H9 (cell line): Measurements from ENCODE around the gene TEX53. TPM values are rescaled to one million over a fixed set of nuclear protein-coding genes. Genes with fewer than 3 reads are reported as not detected.
A peak's percentile ranks its signal among the peaks of the same experiment; 100 is the strongest.

Experiments
- DNase-seq: peaks from one replicate; pipeline ENCODE4 v3.0.0-alpha.2; 2017
- H2AFZ ChIP-seq: one replicate; pipeline ENCODE4 v1.6.1; 2013; ENCODE audit warnings: mild to moderate bottlenecking, low read length, control low read depth, moderate library complexity
- H2AK5ac ChIP-seq: 2 replicates; pipeline ENCODE4 v1.6.1; 2013; ENCODE audit warnings: low read length, control low read depth, mixed read lengths; ENCODE audit not compliant: insufficient read length
- H2BK120ac ChIP-seq: one replicate; pipeline ENCODE4 v1.6.1; 2013; ENCODE audit warnings: low read depth, mild to moderate bottlenecking, low read length, control low read depth, inconsistent platforms; ENCODE audit not compliant: poor library complexity, severe bottlenecking
- H2BK12ac ChIP-seq: 2 replicates; pipeline ENCODE4 v1.6.1; 2013; ENCODE audit warnings: low read length, control low read depth, mixed read lengths, low read depth; ENCODE audit not compliant: insufficient read length
- H2BK15ac ChIP-seq: 2 replicates; pipeline ENCODE4 v1.6.1; 2013; ENCODE audit warnings: low read depth, low read length, control low read depth
- H2BK20ac ChIP-seq: one replicate; pipeline ENCODE4 v1.6.1; 2013; ENCODE audit warnings: low read depth, mild to moderate bottlenecking, low read length, control low read depth, inconsistent platforms; ENCODE audit not compliant: poor library complexity, severe bottlenecking
- H2BK5ac ChIP-seq: 2 replicates; pipeline ENCODE4 v1.6.1; 2013; ENCODE audit warnings: low read length, control low read depth, mixed read lengths; ENCODE audit not compliant: insufficient read length
- H3K14ac ChIP-seq: 2 replicates; pipeline ENCODE4 v1.6.1; 2013; ENCODE audit warnings: low read length, control low read depth; ENCODE audit not compliant: insufficient read depth
- H3K18ac ChIP-seq: 2 replicates; pipeline ENCODE4 v1.6.1; 2013; ENCODE audit warnings: low read depth, mild to moderate bottlenecking, mixed read lengths, low read length, control low read depth; ENCODE audit not compliant: insufficient read length
- H3K23ac ChIP-seq: 2 replicates; pipeline ENCODE4 v1.6.1; 2013; ENCODE audit warnings: low read length, control low read depth, mixed read lengths, low read depth; ENCODE audit not compliant: insufficient read length
- H3K23me2 ChIP-seq: 2 replicates; pipeline ENCODE4 v1.6.1; 2013; ENCODE audit warnings: low read depth, mild to moderate bottlenecking, mixed read lengths, low read length, control low read depth; ENCODE audit not compliant: insufficient read length, poor library complexity, severe bottlenecking
- H3K27ac ChIP-seq: 2 replicates; pipeline ENCODE4 v1.5.1; 2013; ENCODE audit warnings: low read length, control low read depth, mixed read lengths, low read depth; ENCODE audit not compliant: insufficient read length
- H3K27me3 ChIP-seq: 2 replicates; pipeline ENCODE4 v1.6.1; 2013; ENCODE audit warnings: low read length, control low read depth, inconsistent platforms; ENCODE audit not compliant: insufficient read depth
- H3K4ac ChIP-seq: 2 replicates; pipeline ENCODE4 v1.6.1; 2013; ENCODE audit warnings: low read depth, mild to moderate bottlenecking, control low read depth, inconsistent platforms, low read length, moderate library complexity
- H3K4me1 ChIP-seq: 2 replicates; pipeline ENCODE4 v1.6.1; 2013; ENCODE audit warnings: low read length, control low read depth, inconsistent platforms; ENCODE audit not compliant: insufficient read depth
- H3K4me2 ChIP-seq: 2 replicates; pipeline ENCODE4 v1.6.1; 2013; ENCODE audit warnings: low read length, control low read depth, mixed read lengths; ENCODE audit not compliant: insufficient read length, insufficient read depth
- H3K56ac ChIP-seq: 2 replicates; pipeline ENCODE4 v1.6.1; 2013; ENCODE audit warnings: low read depth, mild to moderate bottlenecking, mixed read lengths, low read length, control low read depth; ENCODE audit not compliant: insufficient read length
- H3K79me1 ChIP-seq: 2 replicates; pipeline ENCODE4 v1.6.1; 2013; ENCODE audit warnings: low read depth, mild to moderate bottlenecking, moderate library complexity, low read length, control low read depth, inconsistent platforms; ENCODE audit not compliant: insufficient read depth, poor library complexity, severe bottlenecking
- H3K79me2 ChIP-seq: 2 replicates; pipeline ENCODE4 v1.6.1; 2013; ENCODE audit warnings: low read length, control low read depth, inconsistent platforms; ENCODE audit not compliant: insufficient read depth
- H3K9ac ChIP-seq: 2 replicates; pipeline ENCODE4 v1.6.1; 2013; ENCODE audit warnings: low read length, control low read depth, mixed read lengths; ENCODE audit not compliant: insufficient read length; ENCODE audit errors: extremely low read depth
- H3K9me3 ChIP-seq: one replicate; pipeline ENCODE4 v1.6.1; 2013; ENCODE audit warnings: low read depth, low read length, inconsistent platforms; ENCODE audit not compliant: control insufficient read depth
- H3T11ph ChIP-seq: one replicate; pipeline ENCODE4 v1.6.1; 2013; ENCODE audit warnings: mild to moderate bottlenecking, low read length, control low read depth, inconsistent platforms
- H4K20me1 ChIP-seq: one replicate; pipeline ENCODE4 v1.6.1; 2013; ENCODE audit not compliant: control insufficient read depth, insufficient read length, insufficient read depth
- H4K5ac ChIP-seq: 2 replicates; pipeline ENCODE4 v1.6.1; 2013; ENCODE audit warnings: low read depth, mild to moderate bottlenecking, mixed read lengths, low read length, control low read depth; ENCODE audit not compliant: insufficient read length
- H4K8ac ChIP-seq: replicated peaks from 2 replicates; pipeline ENCODE4 v1.6.1; 2013; ENCODE audit warnings: low read length, control low read depth, mixed read lengths, low read depth; ENCODE audit not compliant: insufficient read length
- H4K91ac ChIP-seq: 2 replicates; pipeline ENCODE4 v1.6.1; 2013; ENCODE audit warnings: low read depth, mild to moderate bottlenecking, moderate library complexity, mixed read lengths, low read length, control low read depth; ENCODE audit not compliant: insufficient read length
- H3K27ac Mint-ChIP-seq, 3 experiments: 2 replicates in 2 of 3; 3 replicates in 1 of 3; pipeline ENCODE4 v1.8.0; 2020 to 2021; ENCODE audit warnings: mixed read lengths in 3 of 3, mild to moderate bottlenecking in 1 of 3, moderate library complexity in 1 of 3
- H3K27me3 Mint-ChIP-seq: 2 replicates; pipeline ENCODE4 v1.8.0; 2021; ENCODE audit warnings: low read depth, mild to moderate bottlenecking, moderate library complexity, mixed read lengths
- H3K36me3 Mint-ChIP-seq, 3 experiments: 2 replicates in 2 of 3; 3 replicates in 1 of 3; pipeline ENCODE4 v1.8.0; 2020 to 2021; ENCODE audit warnings: low read depth in 3 of 3, mixed read lengths in 3 of 3; ENCODE audit not compliant: insufficient read depth in 1 of 3
- H3K4me1 Mint-ChIP-seq, 2 experiments: 2 replicates each; pipeline ENCODE4 v1.8.0; 2020; ENCODE audit warnings: mixed read lengths in 2 of 2
- H3K4me3 Mint-ChIP-seq, 2 experiments: 2 replicates in 1 of 2; 3 replicates in 1 of 2; pipeline ENCODE4 v1.8.0; 2020 to 2021; ENCODE audit warnings: mild to moderate bottlenecking in 2 of 2, mixed read lengths in 2 of 2, moderate library complexity in 1 of 2
- H3K9me3 Mint-ChIP-seq, 2 experiments: 2 replicates in 1 of 2; 3 replicates in 1 of 2; pipeline ENCODE4 v1.8.0; 2020; ENCODE audit warnings: mild to moderate bottlenecking in 2 of 2, mixed read lengths in 2 of 2, moderate library complexity in 1 of 2
- WGBS: extraction: QIAGEN DNeasy Blood & Tissue Kit; methylation state at CpG from one replicate; pipeline ENCODE4 v1.1.7; 2013; ENCODE audit warnings: missing lambda C conversion rate, low lambda C conversion rate, mixed read lengths; ENCODE audit not compliant: insufficient read length; ENCODE audit errors: extremely low coverage; 5-methylcytosine and 5-hydroxymethylcytosine counted together
- total RNA-seq: library from RNA; stranded (reverse); gene quantifications from 2 replicates; pipeline ENCODE4 v1.2.1, GENCODE V29; 2021
- TF ChIP-seq, protein P1 (sequence below): fragments of 200-600 bp; sonication (generic); conservative IDR thresholded peaks from 3 replicates; pipeline ENCODE4 v1.8.0; 2021; ENCODE audit warnings: antibody characterized with exemption, mild to moderate bottlenecking

TEX53 gene
- total RNA-seq, 1 experiment from 2014 or later, result not detected

DNA sequence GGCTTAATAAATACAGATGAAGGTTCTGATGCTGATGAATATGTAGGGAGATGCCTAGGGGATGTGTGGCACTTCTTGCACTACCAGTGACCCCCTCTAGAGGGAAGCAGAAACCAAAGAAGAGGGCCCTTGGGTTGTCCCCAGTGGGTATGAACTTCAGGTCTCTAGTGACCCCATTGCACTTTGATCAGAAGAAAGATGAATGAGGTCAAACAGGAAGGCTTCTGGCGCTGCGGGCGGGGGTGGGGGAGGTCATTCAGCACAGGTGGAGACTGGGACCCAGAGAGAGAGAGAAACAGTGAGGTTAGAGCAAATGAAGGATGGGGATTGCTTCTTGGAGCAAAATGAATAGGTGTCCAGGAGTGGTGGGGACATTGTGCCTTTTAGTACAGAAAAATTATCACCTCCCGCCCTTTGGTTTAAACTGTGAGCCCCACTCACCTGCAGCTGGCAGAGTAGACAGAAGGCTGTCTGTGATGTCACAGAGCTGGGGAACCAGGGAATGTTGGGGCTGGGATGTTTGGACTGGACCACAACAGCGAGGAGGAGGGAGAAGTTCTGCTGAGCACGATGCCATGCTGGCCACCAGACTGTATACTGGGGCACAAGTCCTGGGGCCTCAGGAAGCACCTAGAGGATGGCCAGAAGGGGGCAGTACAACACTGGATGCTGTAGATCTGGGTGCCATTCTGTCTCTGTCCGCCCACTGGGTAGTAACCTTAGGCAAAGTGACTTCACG, 24.2 kb upstream of the TEX53 start, which contains the start of gene TEX48:
TEX48 (minus strand) TSS at position 599 of the 739 bp plus-strand sequence. CDS start 10,469 bp downstream, outside the sequence.
- no peak within 1 kb of the TSS for H3K27ac Mint-ChIP-seq
- Histone ChIP-seq H3K4ac (no peak within 1 kb of the TSS), H4K91ac (no peak within 1 kb of the TSS), H4K5ac (no peak within 1 kb of the TSS), H2BK5ac (no peak within 1 kb of the TSS), H3K27me3 (no peaks in the 10 kb centered on the region), H3K79me2 (no peaks in the 10 kb centered on the region), H2BK20ac (no peak within 1 kb of the TSS), H2BK120ac (no peak within 1 kb of the TSS), H3K23me2 (no peaks in the 10 kb centered on the region), H3K79me1 (no peaks in the 10 kb centered on the region), H3K14ac (no peak within 1 kb of the TSS), H2AFZ (no peak within 1 kb of the TSS), H2BK12ac (no peak within 1 kb of the TSS), H3K4me2 (no peak within 1 kb of the TSS), H3K23ac (no peak within 1 kb of the TSS), H3T11ph (no peak within 1 kb of the TSS), H2BK15ac (no peak within 1 kb of the TSS), H3K56ac (no peak within 1 kb of the TSS), H3K9me3 (no peaks in the 10 kb centered on the region), H4K20me1 (no peaks in the 10 kb centered on the region), H4K8ac (no peak within 1 kb of the TSS), H3K27ac (no peak within 1 kb of the TSS), H3K18ac (no peak within 1 kb of the TSS), H3K9ac (no peak within 1 kb of the TSS), H2AK5ac (no peak within 1 kb of the TSS), H3K4me1 (no peaks in the 10 kb centered on the region)
- H3K36me3 Mint-ChIP-seq, result no peaks in the 10 kb centered on the region
- peaks cover 25% of the 10 kb centered on the region for H3K27me3 Mint-ChIP-seq
- no peak within 1 kb of the TSS for H3K4me3 Mint-ChIP-seq
- H3K9me3 Mint-ChIP-seq, result no peaks in the 10 kb centered on the region; a peak in 1 of 5 replicates
- WGBS, result no CpG with 5 or more reads among the region's 8 CpGs
- DNase-seq, result peak; percentile 85
- peaks cover 2 to 8% of the 10 kb centered on the region in 2 experiments for H3K4me1 Mint-ChIP-seq
- TF ChIP-seq, protein P1, sequence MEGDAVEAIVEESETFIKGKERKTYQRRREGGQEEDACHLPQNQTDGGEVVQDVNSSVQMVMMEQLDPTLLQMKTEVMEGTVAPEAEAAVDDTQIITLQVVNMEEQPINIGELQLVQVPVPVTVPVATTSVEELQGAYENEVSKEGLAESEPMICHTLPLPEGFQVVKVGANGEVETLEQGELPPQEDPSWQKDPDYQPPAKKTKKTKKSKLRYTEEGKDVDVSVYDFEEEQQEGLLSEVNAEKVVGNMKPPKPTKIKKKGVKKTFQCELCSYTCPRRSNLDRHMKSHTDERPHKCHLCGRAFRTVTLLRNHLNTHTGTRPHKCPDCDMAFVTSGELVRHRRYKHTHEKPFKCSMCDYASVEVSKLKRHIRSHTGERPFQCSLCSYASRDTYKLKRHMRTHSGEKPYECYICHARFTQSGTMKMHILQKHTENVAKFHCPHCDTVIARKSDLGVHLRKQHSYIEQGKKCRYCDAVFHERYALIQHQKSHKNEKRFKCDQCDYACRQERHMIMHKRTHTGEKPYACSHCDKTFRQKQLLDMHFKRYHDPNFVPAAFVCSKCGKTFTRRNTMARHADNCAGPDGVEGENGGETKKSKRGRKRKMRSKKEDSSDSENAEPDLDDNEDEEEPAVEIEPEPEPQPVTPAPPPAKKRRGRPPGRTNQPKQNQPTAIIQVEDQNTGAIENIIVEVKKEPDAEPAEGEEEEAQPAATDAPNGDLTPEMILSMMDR, result peak; percentile 70
